Body of pancreas (tissue), 4 donors: ENCODE data around the gene MUL1. TPM values are rescaled to one million over a fixed set of nuclear protein-coding genes. Genes with fewer than 3 reads are reported as not detected.
"Not testable (repeated sequence)": the region's sequence is repeated elsewhere in the genome, so short reads cannot be mapped to it uniquely, and the experiment has no call there.

Experiments
- ATAC-seq: fragments of 150-250 bp; one replicate; pipeline ENCODE4 v1.9.1; 2016
- DNase-seq, 4 donors: peaks; one replicate each; pipeline ENCODE4 v3.0.0-alpha.2; 2019
- H3K27ac ChIP-seq, 4 donors: fragments of 200-600 bp; sonication (generic); 1 replicate in 3 of 4; 2 replicates in 1 of 4; pipeline versions ENCODE4 v1.5.1 to v1.6.1; 2016 to 2019; ENCODE audit warnings: mild to moderate bottlenecking in 1 of 4, mixed read lengths in 1 of 4, moderate library complexity in 1 of 4
- H3K27me3 ChIP-seq, 2 donors: fragments of 200-600 bp; sonication (generic); one replicate each; pipeline ENCODE4 v1.6.0; 2016; ENCODE audit warnings: mild to moderate bottlenecking in 1 of 2
- H3K36me3 ChIP-seq, 2 donors: fragments of 200-600 bp; sonication (generic); replicated peaks in 1 of 2; 2 replicates each; pipeline ENCODE4 v1.5.1; 2016; ENCODE audit warnings: low read depth in 2 of 2; ENCODE audit not compliant: insufficient read depth in 1 of 2
- H3K4me1 ChIP-seq: fragments of 200-600 bp; sonication (generic); one replicate; pipeline ENCODE4 v1.6.0; 2016
- H3K4me3 ChIP-seq, 2 donors: fragments of 200-600 bp; sonication (generic); 1 replicate in 1 of 2; 2 replicates in 1 of 2; pipeline ENCODE4 v1.5.1; 2016 to 2019
- H3K9me3 ChIP-seq, 3 donors: fragments of 200-600 bp; sonication (generic); 1 replicate in 2 of 3; 2 replicates in 1 of 3; pipeline ENCODE4 v1.5.1; 2016
- POLR2A ChIP-seq, 3 donors: fragments of 450-650 bp; IDR thresholded peaks; one replicate each; pipeline ENCODE4 v1.6.1; 2016; ENCODE audit warnings: antibody characterized with exemption in 3 of 3, mild to moderate bottlenecking in 2 of 3
- WGBS, 2 donors: methylation state at CpG; one replicate each; pipeline ENCODE4 v1.1.5; 2017; 5-methylcytosine and 5-hydroxymethylcytosine counted together
- intact Hi-C: fragments of 100-400 bp; cut with DNase I; formaldehyde crosslinking; loops from one replicate; pipeline ENCODE4 v1.15.1; 2023
- total RNA-seq, 2 donors: library from RNA; depleted of rRNA; stranded (reverse); fragments of >200 nt; gene quantifications; one replicate each; pipeline ENCODE4 v1.1.0, GENCODE V29; 2016
- TF ChIP-seq, protein P1 (sequence below), 7 experiments: fragments of 450-650 bp in 4 of 7; fragments of 200-600 bp in 3 of 7; sonication (generic) in 3 of 7; IDR thresholded peaks; one replicate each; pipeline ENCODE4 v1.5.1; 2016 to 2019; ENCODE audit warnings: antibody characterized with exemption in 7 of 7

Gene MUL1
- total RNA-seq, 2 donors from 2014 or later = 18.7 to 20.4 TPM

DNA sequence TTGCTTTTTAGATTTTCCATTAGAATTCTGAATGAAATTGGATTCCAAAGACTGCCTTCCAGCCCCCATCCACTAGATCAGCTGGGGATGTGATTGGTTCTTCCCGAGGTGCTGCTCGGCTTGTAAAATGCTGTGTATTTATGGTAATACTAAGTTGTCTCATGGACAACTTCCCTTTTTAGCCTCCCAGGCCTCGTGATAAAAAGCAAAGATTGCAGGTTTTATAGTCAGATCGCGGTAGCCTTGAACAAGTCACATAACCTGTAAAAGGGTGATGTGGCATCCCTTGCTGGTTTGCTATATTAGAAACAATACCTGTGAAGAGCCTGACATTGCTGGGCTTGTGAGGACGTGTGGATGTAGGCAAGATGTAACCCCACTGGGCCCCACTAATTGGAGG lies 10.4 kb downstream of the MUL1 start:
- TF ChIP-seq POLR2A (IDR thresholded peaks at IDR 0.05) = no peak
- TF ChIP-seq, protein P1, sequence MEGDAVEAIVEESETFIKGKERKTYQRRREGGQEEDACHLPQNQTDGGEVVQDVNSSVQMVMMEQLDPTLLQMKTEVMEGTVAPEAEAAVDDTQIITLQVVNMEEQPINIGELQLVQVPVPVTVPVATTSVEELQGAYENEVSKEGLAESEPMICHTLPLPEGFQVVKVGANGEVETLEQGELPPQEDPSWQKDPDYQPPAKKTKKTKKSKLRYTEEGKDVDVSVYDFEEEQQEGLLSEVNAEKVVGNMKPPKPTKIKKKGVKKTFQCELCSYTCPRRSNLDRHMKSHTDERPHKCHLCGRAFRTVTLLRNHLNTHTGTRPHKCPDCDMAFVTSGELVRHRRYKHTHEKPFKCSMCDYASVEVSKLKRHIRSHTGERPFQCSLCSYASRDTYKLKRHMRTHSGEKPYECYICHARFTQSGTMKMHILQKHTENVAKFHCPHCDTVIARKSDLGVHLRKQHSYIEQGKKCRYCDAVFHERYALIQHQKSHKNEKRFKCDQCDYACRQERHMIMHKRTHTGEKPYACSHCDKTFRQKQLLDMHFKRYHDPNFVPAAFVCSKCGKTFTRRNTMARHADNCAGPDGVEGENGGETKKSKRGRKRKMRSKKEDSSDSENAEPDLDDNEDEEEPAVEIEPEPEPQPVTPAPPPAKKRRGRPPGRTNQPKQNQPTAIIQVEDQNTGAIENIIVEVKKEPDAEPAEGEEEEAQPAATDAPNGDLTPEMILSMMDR (IDR thresholded peaks at IDR 0.05) = no peak
- intact Hi-C loops = loop anchor here (10.0 kb wide), 2 partner anchors 123 to 583 kb away; no protein-coding TSS in a partner anchor
- Histone ChIP-seq H3K36me3 (peaks cover 18 to 24% of the 10 kb centered on the region in 2 donors), H3K27ac (no peak overlapping the region), H3K4me3 (no peak overlapping the region), H3K27me3 (no peaks in the 10 kb centered on the region), H3K9me3 (no peaks in the 10 kb centered on the region), H3K4me1 (peaks cover 4% of the 10 kb centered on the region)
- DNase-seq (no peak), ATAC-seq (no peak)
- WGBS, 2 donors = 67 to 74% methylated on average over 6 of the region's 6 CpGs

DNA sequence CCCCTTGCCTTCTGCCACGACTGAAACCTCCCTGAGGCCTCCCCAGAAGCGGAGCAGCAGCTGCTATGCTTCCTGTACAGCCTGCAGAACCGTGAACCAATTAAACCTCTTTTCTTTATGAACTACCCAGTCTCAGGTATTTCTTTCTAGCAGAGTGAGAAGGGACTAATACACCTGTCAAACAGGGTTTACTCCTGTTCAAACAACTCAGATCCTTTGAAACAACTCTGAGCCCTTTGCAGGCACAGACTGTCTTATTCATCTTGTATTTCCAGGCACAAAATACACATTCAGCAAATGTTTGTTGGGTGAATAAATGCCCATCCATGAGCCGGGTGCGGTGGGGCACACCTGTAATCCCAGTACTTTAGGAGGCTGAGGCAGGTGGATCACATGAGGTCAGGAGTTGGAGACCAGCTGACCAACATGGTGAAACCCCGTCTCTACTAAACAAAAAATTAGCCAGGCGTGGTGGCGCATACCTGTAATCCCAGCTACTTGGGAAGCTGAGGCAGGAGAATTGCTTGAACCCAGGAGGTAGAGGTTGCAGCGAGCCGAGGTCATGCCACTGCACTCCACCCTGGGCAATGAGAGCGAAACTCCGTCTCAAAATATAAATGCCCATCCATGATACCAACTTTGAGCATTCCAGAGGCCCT lies 11.1 kb downstream of the MUL1 start:
- ATAC-seq, H3K27me3 ChIP-seq, H3K4me1 ChIP-seq, H3K27ac ChIP-seq, H3K4me3 ChIP-seq, H3K9me3 ChIP-seq, DNase-seq: not testable (repeated sequence)
- intact Hi-C loops = loop anchor here (10.0 kb wide), 2 partner anchors 122 to 582 kb away; no protein-coding TSS in a partner anchor
- peaks cover 12 to 23% of the 10 kb centered on the region in 2 donors for H3K36me3 ChIP-seq
- 86 to 87% methylated on average over 11 to 12 of the region's 12 CpGs for WGBS, 2 donors

DNA sequence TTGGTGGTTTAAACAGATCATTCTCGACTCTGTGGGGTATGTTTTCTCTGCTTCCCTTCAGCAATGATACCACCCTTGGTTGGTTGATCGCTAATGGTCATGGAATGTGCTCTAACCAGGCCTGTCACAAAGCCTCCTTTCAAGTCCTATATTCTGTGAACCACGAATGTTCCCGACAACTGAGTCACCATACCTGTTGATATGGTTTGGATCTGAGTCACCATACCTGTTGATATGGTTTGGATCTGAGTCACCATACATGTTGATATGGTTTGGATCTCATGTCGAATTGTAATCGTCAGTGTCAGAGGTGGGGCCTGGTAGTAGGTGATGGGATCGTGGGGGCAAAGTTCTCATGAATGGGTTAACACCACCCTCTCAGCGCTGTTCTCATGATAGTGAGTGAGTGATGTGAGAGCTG lies 11.7 kb downstream of the MUL1 start:
- ATAC-seq (no peak), DNase-seq (no peak)
- no peaks in the 10 kb centered on the region for H3K9me3 ChIP-seq
- H3K4me3 ChIP-seq = no peak overlapping the region
- intact Hi-C loops = loop anchor here (10.0 kb wide), 2 partner anchors 121 to 581 kb away; no protein-coding TSS in a partner anchor
- peaks cover 10 to 19% of the 10 kb centered on the region in 2 donors for H3K36me3 ChIP-seq
- H3K27me3 ChIP-seq = no peaks in the 10 kb centered on the region
- WGBS, 2 donors = 59 to 64% methylated on average over 8 of the region's 8 CpGs
- TF ChIP-seq POLR2A (IDR thresholded peaks at IDR 0.05) = no peak
- TF ChIP-seq, protein P1 (IDR thresholded peaks at IDR 0.05) = no peak
- no peak overlapping the region for H3K27ac ChIP-seq
- H3K4me1 ChIP-seq = peaks cover 4% of the 10 kb centered on the region

DNA sequence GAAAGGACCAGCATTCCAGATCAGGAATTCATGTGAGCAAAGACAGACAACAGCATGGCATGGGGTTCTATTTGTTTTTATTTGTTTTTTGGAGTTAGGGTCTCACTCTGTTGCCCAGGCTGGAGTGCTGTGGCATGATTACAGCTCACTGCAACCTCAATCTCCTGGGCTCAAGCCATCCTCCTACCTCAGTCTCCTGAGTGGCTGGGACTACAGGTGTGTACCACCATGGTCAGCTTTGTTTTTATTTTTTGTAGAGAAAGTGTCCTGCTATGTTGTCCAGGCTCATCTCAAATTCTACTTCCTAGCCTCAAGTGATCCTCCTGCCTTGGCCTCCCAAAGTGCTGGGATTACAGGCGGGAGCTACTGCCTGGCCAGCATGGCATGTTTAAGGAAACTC lies 12.3 kb downstream of the MUL1 start:
- H3K9me3 ChIP-seq = no peaks in the 10 kb centered on the region
- DNase-seq (no peak), ATAC-seq (no peak)
- intact Hi-C loops = loop anchor here (10.0 kb wide), 2 partner anchors 121 to 581 kb away; no protein-coding TSS in a partner anchor
- peaks cover 4 to 13% of the 10 kb centered on the region in 2 donors for H3K36me3 ChIP-seq
- TF ChIP-seq, protein P1 (IDR thresholded peaks at IDR 0.05) = no peak
- no peak for TF ChIP-seq POLR2A (IDR thresholded peaks at IDR 0.05)
- H3K27me3 ChIP-seq = no peaks in the 10 kb centered on the region
- H3K27ac ChIP-seq = no peak overlapping the region
- no peak overlapping the region for H3K4me3 ChIP-seq
- 67 to 100% methylated on average over 1 of the region's 1 CpG for WGBS, 2 donors
- H3K4me1 ChIP-seq = peaks cover 4% of the 10 kb centered on the region

DNA sequence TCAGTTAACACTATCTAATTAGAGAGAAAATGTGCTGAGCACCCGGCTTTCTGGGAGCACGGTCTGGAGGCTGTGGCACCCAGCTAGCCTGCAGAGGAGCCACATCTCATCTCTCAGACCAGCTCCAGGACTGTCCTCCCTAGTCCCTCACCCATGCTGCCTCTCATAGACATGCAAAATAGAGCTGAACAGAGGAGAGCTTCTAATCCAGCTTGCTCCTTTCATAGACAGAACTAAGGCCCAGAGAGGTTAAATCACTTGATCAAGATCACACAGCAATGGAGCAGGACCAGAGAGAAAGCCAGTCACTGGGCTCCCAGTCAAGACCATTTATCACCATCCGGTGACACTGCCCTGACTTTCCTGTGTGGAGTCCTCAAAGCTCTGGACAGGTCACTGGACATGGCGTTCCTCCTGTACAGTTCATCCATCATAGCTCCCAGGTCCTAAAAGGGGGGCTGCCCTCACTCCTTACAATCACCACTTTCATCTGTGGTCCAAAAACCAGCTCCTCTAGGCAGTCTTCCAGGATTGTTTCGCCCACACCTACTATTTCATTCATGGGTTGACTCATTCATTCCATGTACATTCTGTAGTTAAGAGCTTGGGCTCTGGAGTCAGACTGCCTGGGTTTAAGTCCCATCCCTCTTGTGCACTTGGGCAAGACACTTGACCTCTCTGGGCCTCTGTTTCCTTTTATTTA lies 13.2 kb downstream of the MUL1 start:
- no peak for ATAC-seq

More for the DNA sequence above, 13.2 kb downstream of the MUL1 start:
- DNase-seq = no peak
- Histone ChIP-seq H3K36me3 (peaks cover 0 to 4% of the 10 kb centered on the region in 2 donors), H3K27ac (no peak overlapping the region), H3K4me3 (no peak overlapping the region), H3K27me3 (no peaks in the 10 kb centered on the region), H3K4me1 (peaks cover 4% of the 10 kb centered on the region), H3K9me3 (no peaks in the 10 kb centered on the region)
- 28 to 50% methylated on average over 3 to 5 of the region's 5 CpGs for WGBS, 2 donors
- TF ChIP-seq, protein P1 (IDR thresholded peaks at IDR 0.05) = no peak
- no peak for TF ChIP-seq POLR2A (IDR thresholded peaks at IDR 0.05)
- intact Hi-C loops = loop anchor here (5.0 to 10.0 kb wide), 3 partner anchors 120 to 580 kb away; no protein-coding TSS in a partner anchor
